HG03045 (cell line): ENCODE data around the gene SLC45A3.
"Not testable (repeated sequence)": the region's sequence is repeated elsewhere in the genome, so short reads cannot be mapped to it uniquely, and the experiment has no call there.

Experiments used
- ATAC-seq: cut with Tn5 transposase; IDR thresholded peaks from one replicate; pipeline ENCODE4 v1.9.1; 2021; ENCODE audit warnings: mild to moderate bottlenecking, moderate library complexity; ENCODE audit not compliant: unreplicated experiment

Gene SLC45A3

DNA sequence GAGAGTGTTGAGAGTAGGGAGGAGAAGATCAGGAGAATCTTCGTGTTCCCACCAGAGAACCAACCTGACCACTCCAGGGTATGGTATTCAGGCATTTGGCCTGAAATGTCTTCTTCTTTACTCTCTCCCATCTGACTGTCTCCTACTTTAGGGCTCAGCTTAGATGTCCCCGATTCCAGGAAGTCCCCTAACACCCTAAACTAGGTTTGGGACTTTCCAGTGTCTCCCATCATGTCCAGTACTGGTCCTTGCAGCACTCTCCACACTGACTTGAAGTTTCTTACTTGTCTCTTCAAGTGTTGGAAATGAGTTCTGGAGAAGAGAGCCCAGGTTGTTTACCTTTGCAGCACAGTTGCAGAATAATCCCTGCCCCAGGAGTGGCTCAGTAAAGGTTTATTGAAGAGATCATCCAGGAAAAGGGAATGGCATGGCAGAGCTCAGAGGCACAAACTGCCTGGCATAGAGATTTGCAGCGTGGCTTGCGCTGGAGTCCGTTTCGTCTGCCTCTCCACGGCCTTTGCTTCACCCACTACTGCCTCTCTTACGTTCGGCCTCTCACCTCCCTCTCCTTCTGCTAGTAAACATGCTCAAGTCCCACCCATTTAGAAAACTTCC lies 42.3 kb downstream of the SLC45A3 start:
- ATAC-seq, result no peak

DNA sequence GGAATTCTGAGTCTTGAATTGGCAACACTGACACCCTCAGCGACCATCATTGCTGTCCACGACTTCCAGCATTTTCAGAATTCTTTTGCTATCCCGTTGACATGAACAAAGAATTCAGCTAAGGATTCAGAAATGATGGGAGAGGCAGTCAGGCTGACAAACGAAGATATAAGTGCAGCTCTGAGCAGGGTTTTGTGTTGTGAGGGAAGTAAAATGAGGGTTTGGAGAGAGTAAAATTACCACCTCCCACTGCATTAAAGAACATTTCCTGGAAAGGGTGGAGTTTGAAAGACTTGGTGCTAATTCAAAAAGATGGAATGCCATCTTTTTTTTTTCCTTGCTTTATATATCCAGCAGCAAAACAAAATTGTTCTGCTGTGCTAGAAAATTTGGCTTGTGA lies 43.6 kb downstream of the SLC45A3 start:
- ATAC-seq, result no peak

DNA sequence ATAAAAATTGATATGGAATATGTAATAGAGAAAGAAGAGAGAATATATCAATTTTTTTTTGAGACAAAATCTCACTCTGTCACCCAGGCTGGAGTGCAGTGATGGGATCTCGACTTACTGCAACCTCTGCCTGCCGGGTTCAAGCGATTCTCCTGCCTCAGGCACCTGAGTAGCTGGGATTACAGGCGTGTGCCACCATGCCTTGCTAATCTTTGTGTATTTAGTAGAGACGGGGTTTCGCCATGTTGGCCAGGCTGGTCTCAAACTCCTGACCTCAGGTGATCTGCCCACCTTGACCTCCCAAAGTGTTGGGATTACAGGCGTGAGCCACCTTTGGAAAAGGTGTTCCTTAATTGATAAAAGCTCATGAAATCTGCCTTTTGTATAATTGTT lies 44.2 kb downstream of the SLC45A3 start:
- not testable (repeated sequence) for ATAC-seq

DNA sequence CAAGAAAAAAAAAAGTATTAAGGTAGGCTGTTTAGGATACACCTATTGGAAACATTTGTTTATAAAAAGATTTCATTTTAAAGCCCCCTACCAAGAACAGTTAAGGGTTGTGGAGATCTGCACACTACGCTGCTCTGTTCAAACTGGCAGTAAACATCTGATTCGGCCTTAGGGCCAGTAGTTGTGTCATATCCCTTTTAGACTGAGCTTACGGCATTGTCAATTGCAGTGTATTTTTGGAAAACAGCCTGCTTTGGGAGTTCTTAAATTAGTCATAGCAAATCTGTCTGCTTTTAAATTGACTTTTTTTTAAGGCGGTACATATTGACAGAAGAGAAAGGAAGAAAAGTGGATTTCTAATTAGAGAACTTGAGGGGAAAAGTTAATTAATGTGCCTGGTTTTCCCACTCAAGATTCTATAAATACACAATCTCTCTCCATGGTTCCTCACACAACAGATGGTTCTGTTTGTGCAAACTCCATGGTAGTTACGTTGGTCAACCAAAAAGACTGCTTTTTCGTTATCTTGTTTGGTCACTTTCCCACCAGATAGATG lies 46.8 kb downstream of the SLC45A3 start:
- no peak for ATAC-seq

DNA sequence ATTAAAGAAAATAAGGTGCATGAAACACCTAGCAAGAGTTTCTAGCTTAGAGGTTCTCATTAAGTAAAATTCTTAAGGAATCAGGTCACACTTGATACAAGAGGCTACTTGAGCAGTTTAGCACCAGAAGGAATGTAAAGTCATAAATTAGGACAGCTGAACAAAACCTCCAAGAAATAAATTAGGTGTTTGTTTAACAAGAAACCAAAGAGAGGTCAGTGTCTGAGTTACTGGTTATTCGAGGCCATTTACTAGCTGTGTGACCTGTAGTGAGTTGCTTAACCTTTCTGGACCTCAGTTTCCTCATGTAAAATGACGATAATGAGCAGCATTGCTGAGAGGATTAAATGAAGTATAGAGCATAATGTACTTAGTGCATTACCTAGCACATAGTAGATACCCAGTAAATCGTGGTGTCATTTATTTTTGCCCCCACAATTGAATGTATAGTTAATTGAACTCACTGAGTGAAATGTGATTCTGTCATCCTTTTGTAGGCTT lies 47.6 kb downstream of the SLC45A3 start:
- ATAC-seq, result no peak

DNA sequence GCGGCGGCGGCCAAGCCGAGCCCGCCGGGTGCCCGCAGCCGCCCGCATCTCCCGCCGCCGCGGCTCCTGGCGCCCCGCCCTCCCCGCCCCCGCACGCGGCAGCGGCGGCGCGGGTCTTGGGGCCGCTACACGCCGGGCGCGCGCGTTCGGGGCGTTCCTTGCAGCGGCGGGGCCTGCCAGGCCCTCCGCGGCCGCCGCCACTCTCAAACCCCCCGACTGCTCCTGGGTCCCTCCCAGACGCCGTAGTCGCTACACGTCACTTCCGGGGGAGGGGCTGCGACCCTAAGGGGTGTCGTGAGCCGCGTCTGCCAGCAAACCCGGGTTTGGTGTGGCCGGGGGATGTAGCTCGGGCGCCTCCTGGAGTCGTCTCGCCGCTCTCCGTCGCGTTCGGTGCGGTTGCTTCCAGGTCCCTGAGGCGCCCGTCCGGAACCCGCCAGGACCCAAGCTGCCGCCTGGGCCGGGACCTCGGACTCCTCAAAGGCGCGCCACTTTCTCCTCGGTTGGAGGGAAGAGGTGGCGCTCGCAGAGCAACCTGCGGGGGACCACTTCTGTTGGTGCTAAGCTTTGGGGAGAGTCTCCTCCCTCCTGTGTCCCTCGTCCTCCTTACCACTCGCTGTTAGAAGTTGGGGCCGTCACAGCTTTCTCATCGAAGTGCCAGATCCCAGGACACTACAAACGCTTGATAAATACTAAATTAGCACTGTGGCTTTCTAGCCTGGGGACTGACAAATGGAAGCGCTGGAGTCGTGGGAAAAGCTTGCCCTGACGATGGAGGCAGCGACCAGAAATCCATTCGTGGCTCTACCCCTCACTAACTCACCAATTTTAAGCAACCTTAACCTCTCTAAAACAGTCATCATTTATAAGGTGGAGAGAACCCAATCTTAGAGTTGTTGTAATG lies 48.3 kb downstream of the SLC45A3 start, which contains the start of gene ELK4:
TSS of gene ELK4 (minus strand) at position 244 of the 901 bp plus-strand sequence. CDS start 8,129 bp downstream, outside the sequence.
- ATAC-seq, result peak; percentile 83

DNA sequence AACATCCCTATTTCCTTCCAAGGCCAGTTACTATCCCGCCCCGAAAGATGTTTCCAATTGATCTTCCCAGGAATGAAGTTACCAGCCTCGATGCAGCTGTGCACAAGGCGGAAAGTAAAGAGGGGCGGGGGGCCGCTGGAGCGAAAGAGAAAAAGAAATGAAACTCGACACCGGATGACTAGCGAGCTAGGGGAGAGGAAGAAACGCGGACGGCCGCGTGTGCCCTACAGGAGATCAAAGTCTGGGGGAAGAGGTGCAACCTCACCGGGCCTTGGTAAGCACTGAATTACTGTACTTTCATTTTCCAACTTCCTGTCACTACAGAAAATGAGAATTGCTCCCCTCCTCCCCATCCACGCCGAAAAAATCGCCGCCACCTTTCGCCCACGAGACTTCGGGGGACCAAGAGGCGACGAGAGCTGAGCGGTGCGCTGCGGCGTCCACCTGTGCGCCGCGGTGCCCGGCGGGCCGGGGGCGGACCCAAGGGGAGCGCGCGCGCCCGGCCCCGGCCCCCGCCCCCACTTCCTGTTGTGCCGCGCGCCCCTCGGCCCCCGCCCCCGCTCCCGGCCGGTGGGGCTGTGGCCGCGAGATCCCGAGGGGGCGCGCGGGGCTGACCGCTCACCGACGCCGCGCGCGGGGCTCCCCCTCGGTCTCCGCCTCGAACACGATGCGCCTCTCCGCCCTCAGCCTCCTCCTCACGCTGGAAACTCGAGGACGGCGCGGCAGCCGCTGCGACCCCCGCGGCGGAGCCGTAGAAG lies 49.1 kb downstream of the SLC45A3 start:
- ATAC-seq, result peak; percentile 63

DNA sequence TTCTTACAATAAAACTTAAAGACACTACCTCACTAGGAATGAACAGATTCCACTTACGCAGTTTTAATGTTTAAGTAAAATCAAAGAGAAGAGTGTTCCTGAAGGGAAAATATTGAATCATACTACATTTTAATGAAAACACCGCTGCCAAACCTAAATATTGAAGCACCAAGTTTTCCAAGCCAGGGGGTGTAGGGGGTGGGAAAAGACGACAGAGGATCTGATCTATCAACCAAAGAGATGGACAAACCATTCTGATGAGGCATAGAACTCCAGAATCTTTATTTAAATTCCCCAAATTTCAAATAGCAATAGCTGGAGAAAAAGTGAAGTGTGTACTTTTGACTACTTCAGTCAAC lies 49.7 kb downstream of the SLC45A3 start:
- no peak for ATAC-seq

DNA sequence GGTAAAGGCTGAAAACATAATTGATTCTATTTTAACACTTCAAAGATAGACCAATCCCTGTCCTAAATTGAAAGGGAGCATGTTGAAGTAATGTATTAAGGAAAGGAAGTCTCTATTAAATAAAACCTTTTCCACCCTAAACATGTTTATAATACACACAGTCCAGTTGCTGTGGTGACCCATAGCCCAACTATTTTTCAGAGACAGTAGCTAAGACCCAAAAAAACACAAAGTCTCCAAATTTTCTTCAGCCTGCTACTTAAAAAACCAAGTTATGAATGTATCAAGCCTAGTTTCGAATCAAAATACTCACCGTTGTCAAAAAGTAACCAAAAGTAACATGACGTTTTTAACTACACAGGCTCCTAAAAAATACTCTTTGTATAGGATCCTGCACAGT lies 50.1 kb downstream of the SLC45A3 start:
- ATAC-seq, result no peak

DNA sequence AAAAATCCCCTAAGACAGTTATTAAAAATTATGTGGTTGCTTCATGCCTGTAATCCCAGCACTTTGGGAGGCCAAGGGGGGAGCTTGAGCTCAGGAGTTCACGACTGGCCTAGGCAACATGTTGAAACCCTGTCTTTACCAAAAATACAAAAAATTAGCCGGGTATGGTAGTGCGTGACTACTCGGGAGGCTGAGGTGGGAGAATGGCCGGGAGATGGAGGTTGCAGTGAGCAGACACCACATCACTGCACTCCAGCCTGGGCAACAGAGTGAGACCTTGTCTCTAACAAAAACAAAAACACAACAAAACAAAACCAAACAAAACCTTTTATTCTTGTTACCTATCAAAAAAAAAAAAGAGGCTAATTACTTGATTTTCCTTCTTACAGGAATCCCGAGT lies 50.6 kb downstream of the SLC45A3 start:
- ATAC-seq, result no peak

DNA sequence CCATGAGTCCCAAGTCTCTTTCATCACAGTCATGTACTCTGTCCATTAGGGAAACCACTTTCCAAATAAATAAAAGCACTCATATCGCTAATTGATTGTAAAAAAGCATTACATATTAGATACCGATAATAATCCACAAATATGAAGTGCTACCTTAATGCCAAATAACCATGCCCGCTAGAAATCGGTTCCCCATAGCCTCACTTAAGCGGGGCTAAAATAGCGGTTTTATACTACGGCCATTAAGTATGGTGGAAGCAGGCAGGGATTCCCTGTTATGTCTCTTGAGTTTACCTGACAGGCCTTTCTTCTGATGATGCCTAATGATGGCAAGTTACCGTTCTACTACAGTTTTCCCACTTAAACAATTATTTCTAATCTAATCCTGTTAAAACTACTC lies 52.4 kb downstream of the SLC45A3 start:
- no peak for ATAC-seq

DNA sequence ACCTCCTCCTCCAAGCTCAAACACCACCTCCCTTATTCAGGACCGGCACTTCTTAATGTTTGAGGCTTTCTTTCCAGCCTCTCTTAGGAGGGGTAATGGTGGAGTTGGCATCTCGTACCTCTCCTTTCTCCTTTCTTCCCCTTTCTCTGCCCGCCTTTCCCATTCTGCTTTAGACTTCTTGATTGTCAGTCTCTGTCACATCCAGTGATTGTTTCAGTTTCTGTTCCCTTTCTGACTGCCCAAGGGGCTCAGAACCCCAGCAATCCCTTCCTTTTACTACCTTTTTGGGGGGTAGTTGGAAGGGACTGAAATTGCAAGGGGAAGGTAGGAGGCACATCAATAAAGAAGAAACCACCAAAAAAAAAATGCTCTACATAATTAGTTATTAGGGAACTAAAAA lies 54.1 kb downstream of the SLC45A3 start:
- no peak for ATAC-seq

DNA sequence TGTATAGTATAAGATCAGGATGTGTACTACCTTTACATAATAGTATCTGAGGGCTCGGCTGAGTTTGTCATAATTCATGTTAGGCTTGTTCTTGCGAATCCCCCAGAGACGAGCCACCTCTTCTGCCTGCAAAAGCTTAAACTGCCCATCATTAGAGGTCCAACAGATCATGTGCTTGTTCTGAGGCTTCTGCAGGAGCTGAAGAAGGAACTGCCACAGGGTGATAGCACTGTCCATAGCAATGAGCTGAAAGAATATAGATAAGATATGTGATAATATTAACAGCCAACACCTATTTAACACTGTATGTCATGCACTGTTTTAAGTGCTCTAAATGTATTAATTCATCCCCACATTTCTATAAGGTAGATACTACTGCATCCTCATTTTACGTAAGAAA lies 56.7 kb downstream of the SLC45A3 start:
- ATAC-seq, result no peak

DNA sequence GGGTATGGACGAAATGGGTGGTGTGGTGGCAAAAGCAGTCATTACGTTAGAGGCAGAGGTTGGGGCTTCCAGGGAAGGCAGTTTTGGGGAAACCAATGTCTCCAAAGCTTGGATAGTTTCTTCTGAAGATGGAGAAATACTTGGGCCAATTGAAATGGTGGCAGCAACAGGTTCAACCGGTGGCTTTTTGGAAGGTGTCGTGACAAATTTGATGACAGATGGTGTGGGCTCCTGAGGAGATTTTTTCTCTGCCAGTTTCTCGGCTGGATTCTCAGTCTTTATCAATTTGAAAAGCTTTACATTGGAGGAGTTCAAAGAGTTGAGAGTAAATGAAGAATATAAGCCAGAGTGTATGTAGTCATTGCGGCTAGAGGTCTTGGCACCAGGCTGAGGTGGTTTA lies 60.0 kb downstream of the SLC45A3 start:
- ATAC-seq, result no peak

DNA sequence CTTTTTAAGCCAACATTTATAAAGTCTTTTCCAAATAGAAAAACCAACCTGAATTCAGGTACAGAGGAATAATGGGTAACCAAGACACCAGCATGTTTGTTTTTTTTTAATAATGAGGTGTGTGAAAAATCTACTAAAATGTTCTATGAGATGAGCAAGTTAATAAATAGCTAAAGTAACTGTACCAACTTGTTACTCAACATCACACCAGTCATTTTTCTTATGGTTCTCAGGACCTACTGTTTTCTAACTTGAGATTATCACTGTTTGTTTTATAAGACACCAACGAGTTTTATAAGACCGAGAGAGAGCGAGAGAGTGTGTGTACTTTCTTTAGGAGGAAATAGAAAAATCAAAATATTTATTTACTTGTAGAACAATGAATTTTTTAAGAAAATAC lies 60.9 kb downstream of the SLC45A3 start:
- no peak for ATAC-seq

DNA sequence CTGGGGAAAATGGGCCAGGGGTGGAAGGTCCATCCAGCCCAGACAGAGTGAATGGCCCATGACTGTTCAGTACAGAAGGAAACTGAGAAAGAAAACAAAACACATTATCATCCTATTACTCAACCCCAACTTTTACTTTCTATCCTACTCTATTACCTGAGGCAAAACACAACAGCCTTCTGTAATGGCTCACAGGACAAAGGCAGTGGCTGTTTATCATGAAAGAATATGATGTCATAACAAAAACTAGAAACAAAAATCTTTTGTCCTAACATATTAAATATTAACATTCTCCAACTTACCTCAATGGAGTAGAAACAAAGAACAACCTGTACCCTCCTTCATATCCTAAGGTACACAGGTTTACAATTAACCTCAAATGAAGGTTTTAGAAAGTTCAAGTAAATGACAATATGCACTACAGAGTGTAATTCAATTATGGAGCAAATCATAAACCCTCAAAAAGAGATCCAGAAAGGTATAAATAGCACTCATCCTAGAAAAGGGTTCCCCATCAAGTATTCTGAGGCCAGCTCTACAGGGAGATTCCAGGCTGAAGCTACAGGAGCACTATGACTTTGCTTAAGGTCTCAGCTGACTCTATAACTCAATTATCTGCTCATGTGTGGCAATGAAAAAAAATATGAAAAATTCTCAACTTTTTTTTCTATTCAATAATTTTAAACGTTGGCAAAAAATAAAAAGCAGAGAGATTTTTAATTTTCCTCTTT lies 63.6 kb downstream of the SLC45A3 start:
- ATAC-seq, result peak; percentile 62

DNA sequence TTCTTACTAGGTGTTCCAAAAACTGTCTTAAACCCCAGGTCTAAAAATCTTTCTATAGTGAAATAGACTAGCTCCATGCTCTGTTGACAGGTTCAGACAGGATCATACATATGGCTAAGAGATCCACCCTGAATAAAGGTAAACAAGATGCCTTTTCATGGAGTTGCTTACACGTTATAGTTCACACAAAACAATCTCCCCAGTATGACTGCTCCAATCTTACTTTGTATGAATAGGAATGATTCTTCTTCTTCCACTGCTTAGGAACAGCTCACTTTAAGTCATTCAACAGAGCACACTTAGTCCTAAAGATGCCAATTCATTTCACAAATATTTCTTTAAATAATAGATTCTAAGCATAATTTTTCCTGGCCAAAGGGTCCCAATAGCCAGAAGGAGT lies 64.5 kb downstream of the SLC45A3 start:
- ATAC-seq, result no peak

DNA sequence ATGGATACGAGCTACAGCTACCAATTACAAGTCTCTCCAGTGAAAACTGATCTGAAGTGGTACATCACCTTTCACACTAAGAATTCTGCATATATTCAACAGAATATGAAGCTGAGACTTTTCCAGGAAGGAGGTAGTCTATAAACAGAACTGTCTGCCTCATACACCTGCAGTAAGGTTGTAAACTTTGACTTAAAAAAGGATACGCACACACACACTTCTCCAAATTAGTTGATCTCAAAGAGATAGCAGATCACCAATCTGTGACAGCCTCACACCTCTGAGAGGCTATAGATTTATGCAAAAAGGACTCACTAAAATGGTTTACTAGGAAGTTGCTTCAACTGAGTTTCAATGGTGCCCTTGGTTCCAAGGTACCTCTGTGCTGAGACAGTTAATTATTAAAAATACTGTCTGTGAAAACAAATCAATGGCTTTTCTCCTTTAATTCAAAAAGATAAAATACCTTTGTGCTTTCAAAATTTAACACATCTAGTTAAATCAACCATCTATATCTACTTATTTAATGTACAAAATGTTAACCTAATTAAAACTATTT lies 66.4 kb downstream of the SLC45A3 start:
- ATAC-seq, result no peak

DNA sequence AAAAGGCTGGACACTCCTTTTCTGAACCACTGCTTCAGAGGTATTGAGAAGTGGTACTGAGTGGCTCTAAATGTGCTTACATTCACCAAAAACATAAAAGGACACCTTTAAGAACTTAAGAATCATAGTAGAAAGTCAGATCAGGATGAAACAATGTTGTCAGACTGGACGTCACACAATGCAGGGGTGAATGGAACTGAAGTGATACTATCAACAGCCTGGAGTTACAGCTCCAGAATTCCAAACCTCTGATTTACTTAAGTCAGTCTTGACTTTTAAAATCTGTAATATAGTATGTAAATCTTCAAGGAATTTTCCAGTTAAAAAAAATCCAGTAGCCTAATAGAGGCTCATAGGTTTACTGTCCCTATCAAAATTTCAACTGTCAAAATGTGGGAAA lies 67.8 kb downstream of the SLC45A3 start:
- no peak for ATAC-seq

DNA sequence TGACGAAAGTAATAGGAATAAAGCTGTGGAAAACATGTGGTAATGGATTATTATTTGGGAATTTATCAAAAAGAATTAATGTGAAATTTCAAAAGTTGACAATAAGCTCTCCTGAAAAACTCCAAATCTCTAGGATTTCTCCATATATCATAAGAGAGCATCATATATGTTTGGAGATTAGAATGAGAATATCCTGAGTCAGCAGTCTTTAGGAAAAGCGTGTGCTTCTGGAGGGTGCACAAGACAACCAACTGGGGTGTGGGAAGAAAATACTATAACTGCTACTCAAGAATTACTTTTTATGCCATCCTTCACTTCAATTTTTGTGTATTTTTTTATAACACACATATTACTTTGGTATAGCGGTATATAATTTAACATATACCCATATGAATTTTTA lies 68.2 kb downstream of the SLC45A3 start:
- no peak for ATAC-seq
